ENCODE data around the gene TWF1.
A peak's percentile ranks its signal among the peaks of the same experiment; 100 is the strongest.
"Not testable (repeated sequence)": the region's sequence is repeated elsewhere in the genome, so short reads cannot be mapped to it uniquely, and the experiment has no call there.

TWF1 gene

GRCh38 chr12:43805860-43806736 is at the start of gene TWF1:
TWF1 (minus strand) TSS chr12:43806317; CDS start chr12:43806245, 72 bp downstream.
- DNase-seq: peak; percentile 75

DNA sequence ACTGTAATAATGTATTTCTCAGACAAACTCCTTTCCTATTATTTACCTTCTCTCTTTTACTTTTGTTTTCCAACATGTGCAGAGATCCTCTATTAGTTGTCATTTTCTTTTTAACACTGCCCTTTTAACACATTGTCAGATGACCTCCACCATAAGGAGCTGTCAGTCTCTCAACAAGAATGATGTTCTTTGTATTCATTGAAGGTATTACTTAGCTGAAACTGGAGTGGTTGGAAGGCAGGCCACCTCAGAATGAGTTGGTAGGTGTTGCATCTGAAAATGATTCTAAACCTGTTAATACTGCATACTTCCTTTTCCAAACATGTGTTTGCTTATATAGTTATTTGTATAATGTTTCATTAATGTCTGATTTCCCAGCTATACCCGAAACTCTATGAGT is 46.6 kb upstream of the TWF1 start:
- DNase-seq: no peak

DNA sequence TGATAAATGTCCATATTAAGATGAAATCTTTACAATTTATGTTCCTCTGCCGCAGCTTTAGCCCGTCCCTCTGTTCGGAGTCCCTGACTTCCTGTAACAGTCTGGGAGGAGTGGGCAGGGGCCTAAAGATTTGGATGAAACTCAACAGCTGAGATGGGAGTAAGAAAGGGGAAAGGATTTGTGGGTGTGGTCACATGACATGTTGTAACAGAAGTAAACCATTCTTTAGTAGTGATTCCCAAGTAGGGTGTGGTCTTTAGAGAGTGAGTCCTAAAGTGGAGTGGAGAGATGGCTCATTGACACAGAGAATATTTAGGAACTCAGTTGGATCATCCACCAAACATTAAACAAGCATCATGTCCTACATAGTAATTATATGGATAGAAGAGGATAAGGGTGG is 42.7 kb upstream of the TWF1 start:
- DNase-seq: no peak

DNA sequence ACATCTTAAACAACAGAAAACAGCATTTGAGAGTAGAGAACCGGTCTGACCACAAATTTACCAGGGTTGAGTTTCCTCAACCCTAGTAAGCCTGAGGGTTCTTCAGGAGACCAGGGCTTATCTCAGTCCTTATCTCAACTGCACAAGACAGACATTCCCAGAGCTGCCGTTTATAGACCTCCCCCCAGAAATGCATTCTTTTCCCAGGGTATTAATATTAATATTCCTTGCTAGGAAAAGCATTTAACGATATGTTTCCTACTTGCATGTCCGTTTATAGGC is 42.0 kb upstream of the TWF1 start:
- DNase-seq: no peak

- not testable (repeated sequence) for DNase-seq
These were observed 41.5 kb upstream of the TWF1 start for GRCh38 chr12:43847425-43848225.

GRCh38 chr12:43842259-43842658 is 36.1 kb upstream of the TWF1 start:
- DNase-seq: no peak

GRCh38 chr12:43841253-43841652 is 35.1 kb upstream of the TWF1 start:
- DNase-seq: no peak

DNA sequence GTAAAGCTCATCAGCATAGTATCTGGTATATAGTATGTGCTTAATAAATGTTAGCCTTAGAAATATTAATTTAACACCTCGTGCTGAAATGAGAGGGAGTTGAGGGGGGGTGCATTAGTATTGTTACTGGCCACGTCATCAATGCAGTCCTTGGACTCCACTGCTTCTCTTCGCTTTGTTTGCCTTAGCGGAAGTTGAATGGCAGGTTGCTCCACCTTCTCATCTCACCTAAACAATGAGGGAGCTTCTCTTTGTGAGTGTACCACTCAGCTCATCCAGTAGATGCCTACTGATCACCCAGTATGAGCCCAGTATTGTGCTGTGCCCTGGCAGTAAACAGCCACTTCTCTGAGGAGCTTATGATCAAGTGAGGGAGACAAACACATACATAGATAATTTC is 34.2 kb upstream of the TWF1 start:
- DNase-seq: no peak

GRCh38 chr12:43836475-43836989 is 30.4 kb upstream of the TWF1 start:
- peak; percentile 11 for DNase-seq

DNA sequence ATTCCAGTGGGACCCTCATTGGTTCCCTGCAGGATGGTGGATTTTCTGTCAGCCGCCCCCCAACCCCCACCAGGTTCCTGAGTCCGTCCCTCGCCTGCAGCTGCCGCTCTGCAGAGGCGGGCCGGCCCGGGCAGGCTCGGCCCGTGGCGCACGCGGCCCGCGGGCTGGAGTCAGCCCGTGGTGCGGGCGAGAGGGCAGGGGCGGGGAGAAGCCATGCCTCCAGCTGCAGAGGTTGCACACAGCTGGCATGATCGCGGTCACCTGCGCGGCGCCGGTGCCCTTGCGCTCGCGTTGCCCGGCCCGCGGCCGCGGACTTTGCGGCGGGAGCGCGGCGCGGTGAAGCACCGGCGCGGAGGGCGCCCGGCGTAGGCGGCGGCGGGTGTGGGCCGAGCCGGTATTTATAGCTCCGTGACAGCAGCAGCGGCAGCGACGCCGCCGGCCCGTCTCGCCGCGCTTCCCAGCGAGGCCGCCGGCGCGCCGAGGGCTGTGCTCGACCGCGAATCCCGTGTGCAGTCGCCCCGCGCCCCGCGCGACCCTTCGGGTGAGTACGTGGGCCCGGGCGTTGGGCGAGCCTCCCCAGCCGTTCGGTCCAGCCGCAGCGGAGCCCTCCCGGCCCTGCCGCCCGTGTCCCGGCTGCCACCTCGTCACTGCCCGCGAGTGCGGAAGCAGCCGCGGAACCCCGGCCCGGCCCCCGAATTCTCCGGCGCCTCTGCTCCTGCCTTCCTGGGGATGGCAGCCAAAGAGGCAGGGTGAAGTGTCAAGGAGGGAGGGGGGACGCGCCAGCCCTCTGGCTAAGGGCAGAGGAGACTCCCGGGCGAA is 29.7 kb upstream of the TWF1 start, which contains the start of gene TMEM117:
Gene TMEM117 (plus strand): TSS at position 426 of the 819 bp plus-strand sequence.
- peak; percentile 44 for DNase-seq

GRCh38 chr12:43835264-43835655 is 29.1 kb upstream of the TWF1 start:
- peak; percentile 14 for DNase-seq

DNA sequence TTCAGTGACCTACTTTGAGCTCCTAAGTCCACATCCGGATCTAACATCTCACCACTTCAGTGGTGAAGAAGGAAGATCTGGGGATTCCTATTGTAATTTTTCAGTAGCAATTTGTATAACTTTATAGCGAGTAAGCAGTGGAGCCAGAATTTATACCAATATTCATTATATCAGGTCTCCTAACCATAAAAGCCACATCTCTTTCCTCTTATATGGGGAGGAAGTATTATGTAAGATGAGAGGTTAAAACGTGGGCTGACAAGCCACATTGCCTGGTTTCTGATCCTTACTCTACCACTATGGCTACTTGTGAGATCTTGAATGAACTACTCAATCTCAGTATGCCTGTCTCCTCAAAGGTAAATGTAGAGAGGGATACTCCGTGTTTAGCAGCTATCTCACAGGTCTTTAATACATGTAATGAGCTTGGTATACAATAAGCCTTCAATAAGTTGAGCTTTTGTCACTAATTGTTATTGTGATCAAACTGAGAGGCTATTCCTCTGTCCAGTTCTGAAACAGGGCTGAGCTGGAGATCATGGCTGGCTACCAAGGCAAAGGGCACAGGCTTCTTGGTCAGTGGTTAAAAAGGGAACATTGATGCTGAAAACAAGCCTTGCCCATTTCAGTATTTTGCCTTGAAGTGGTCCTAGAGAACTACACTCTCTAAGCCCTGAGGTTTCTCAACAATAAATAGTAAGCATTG is 26.5 kb upstream of the TWF1 start:
- peak; percentile 9 for DNase-seq

DNA sequence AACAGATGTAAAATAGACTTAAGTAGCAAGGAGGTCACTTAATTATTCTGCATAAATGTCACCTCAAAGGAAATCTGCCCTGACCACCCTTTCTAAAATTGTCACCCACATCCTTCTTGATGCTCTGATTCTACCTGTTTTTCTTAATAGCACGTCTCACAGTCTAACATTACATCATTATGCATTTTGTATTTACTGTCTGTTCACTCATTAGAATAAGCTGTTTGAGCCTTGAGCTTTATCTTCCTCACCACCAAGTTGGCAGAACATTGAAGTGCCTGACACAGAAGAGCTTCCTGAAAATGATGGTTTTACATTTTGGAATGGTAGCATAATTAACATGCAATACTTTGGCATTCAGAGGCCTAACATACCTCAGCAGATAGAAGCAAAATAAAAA is 21.0 kb upstream of the TWF1 start:
- no peak for DNase-seq

- DNase-seq: no peak
These were observed 20.6 kb upstream of the TWF1 start for GRCh38 chr12:43826681-43827080.

GRCh38 chr12:43824207-43824775 is 18.2 kb upstream of the TWF1 start:
- no peak for DNase-seq

- DNase-seq: no peak
These were observed 10.1 kb upstream of the TWF1 start for GRCh38 chr12:43816168-43816567.

GRCh38 chr12:43815416-43815815 is 9.3 kb upstream of the TWF1 start:
- no peak for DNase-seq

- no peak for DNase-seq
These were observed 6.8 kb upstream of the TWF1 start for GRCh38 chr12:43812926-43813325.

- no peak for DNase-seq
These were observed 5.9 kb upstream of the TWF1 start for GRCh38 chr12:43812057-43812456.

GRCh38 chr12:43807386-43807785 is 1.3 kb upstream of the TWF1 start:
- no peak for DNase-seq

DNA sequence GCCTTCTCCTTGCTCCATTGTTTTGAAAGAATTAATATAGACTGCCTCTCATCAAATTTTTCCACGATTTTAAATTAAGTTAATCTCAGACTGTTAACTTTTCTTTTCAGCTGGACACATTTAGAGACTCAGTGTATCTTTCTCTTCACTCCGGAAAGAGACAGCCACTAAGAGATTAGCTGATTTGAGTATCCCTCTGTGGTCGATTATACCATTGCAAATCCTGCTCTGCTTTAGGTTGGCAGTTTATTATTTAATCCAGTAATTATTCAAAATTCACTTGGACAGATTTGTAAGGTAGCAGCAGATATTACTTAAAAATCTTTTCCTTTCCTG is 588 bp upstream of the TWF1 start:
- DNase-seq: no peak
